CD4-positive, alpha-beta T cell (primary cell): ENCODE results near the gene WDR13. TPM values are rescaled to one million over a fixed set of nuclear protein-coding genes. Genes with fewer than 3 reads are reported as not detected.

Experiments
- total RNA-seq, 174 experiments: library from RNA in 2 of 174; stranded (reverse) in 2 of 174; gene quantifications; one replicate each; pipeline ENCODE4 v1.2.3 and lab custom pipeline; 2021 to 2026

WDR13 gene
- total RNA-seq, 2 experiments from 2014 or later, result 37.9 to 43.4 TPM

Other genes with a start within 250 kb of the WDR13 start
- gene SSX3, start 240.8 kb upstream of the WDR13 start, total RNA-seq, result not detected
- gene SSX4, start 214.0 kb upstream of the WDR13 start, total RNA-seq, result not detected
- not detected for gene SSX4B, start 185.5 kb upstream of the WDR13 start, total RNA-seq
- gene SLC38A5, start 127.2 kb upstream of the WDR13 start, total RNA-seq, result 1 to 10 TPM; 7.0 to 8.3 TPM
- gene FTSJ1, start 121.3 kb upstream of the WDR13 start, total RNA-seq, result 10 to 100 TPM; 60.0 to 61.0 TPM
- 10 to 100 TPM; 12.0 to 14.1 TPM for gene PORCN, start 88.5 kb upstream of the WDR13 start, total RNA-seq
- 10 to 100 TPM; 38.1 to 41.1 TPM for gene EBP, start 75.7 kb upstream of the WDR13 start, total RNA-seq
- gene TBC1D25, start 57.8 kb upstream of the WDR13 start, total RNA-seq, result 10 to 100 TPM; 26.7 to 30.5 TPM
- gene RBM3, start 23.0 kb upstream of the WDR13 start, total RNA-seq, result 100 to 1,000 TPM; 351 to 377 TPM
- 10 to 100 TPM; 63.7 to 67.4 TPM for gene WAS, start 86.3 kb downstream of the WDR13 start, total RNA-seq
- 1 to 10 TPM; 7.7 to 8.4 TPM for gene SUV39H1, start 99.2 kb downstream of the WDR13 start, total RNA-seq
- not detected for gene GLOD5, start 164.3 kb downstream of the WDR13 start, total RNA-seq
- gene GATA1, start 189.1 kb downstream of the WDR13 start, total RNA-seq, result not detected
- gene HDAC6, start 204.6 kb downstream of the WDR13 start, total RNA-seq, result 10 to 100 TPM; 95.2 to 95.7 TPM
- not detected for gene ERAS, start 229.0 kb downstream of the WDR13 start, total RNA-seq
- 1 to 10 TPM; 3.5 to 4.9 TPM for gene PCSK1N, start 238.1 kb downstream of the WDR13 start, total RNA-seq